Ovary (tissue), 9 donors: ENCODE measurements around the gene MUC6. TPM values are rescaled to one million over a fixed set of nuclear protein-coding genes. Genes with fewer than 3 reads are reported as not detected.

ENCODE experiments used
- DNase-seq, 5 donors: peaks; one replicate each; pipeline ENCODE4 v3.0.0-alpha.2; 2019 to 2020
- H3K27ac ChIP-seq, 2 donors: fragments of 200-600 bp; one replicate each; pipeline versions ENCODE4 v1.5.1 to v1.8.0; 2019 to 2022
- H3K27me3 ChIP-seq: fragments of 200-600 bp; one replicate; pipeline ENCODE4 v1.8.0; 2022
- H3K36me3 ChIP-seq: fragments of 200-600 bp; sonication (generic); one replicate; pipeline ENCODE4 v1.5.1; 2019
- H3K4me1 ChIP-seq: one replicate; pipeline ENCODE4 v1.8.1; 2013; ENCODE audit warnings: mild to moderate bottlenecking, moderate library complexity; ENCODE audit not compliant: insufficient read depth
- H3K4me3 ChIP-seq: fragments of 200-600 bp; sonication (generic); one replicate; pipeline ENCODE4 v1.5.1; 2017
- H3K9me3 ChIP-seq, 2 donors: fragments of 200-600 bp in 1 of 2; sonication (generic) in 1 of 2; one replicate each; pipeline versions ENCODE4 v1.5.1 to v1.8.1; 2013 to 2019; ENCODE audit warnings: mild to moderate bottlenecking in 1 of 2, moderate library complexity in 1 of 2
- EP300 ChIP-seq: sonication (generic); formaldehyde crosslinking; IDR thresholded peaks from one replicate; pipeline ENCODE4 v1.6.1; 2017; ENCODE audit warnings: antibody characterized with exemption
- POLR2A ChIP-seq: fragments of 450-650 bp; IDR thresholded peaks from one replicate; pipeline ENCODE4 v1.6.1; 2017; ENCODE audit warnings: antibody characterized with exemption, mild to moderate bottlenecking, moderate library complexity
- whole genome bisulfite sequencing, 3 donors: extraction: QIAGEN DNeasy Blood & Tissue Kit in 1 of 3; methylation state at CpG; one replicate each; pipeline versions ENCODE4 v1.1.5 to v1.1.7; 2013 to 2017; 5-methylcytosine and 5-hydroxymethylcytosine counted together
- intact Hi-C, 4 donors: fragments of 100-400 bp; cut with DNase I; formaldehyde crosslinking; loops; one replicate each; pipeline versions ENCODE4 v1.11.0 to v1.15.1; 2022 to 2023
- polyA plus RNA-seq, 2 donors: library from polyadenylated mRNA; stranded (reverse); fragments of 200-250 nt in 1 of 2; fragments of 350-450 nt in 1 of 2; fragmentation: Illumina TruSeq in 1 of 2; extraction: RNeasy Lipid Tissue Mini Kit (QIAGEN cat#74804) in 1 of 2; gene quantifications; one replicate each; pipeline ENCODE4 v1.2.3, GENCODE V29; 2013 to 2014
- total RNA-seq, 7 donors: library from RNA; depleted of rRNA in 2 of 7; stranded (reverse); fragments of >200 nt in 2 of 7; fragmentation: NEBNext Ultra II Directional in 3 of 7; extraction: Animal tissue kit (Norgen Biotek cat#: 25700) in 3 of 7; gene quantifications; one replicate each; pipeline versions ENCODE4 v1.1.0 to v1.2.4, GENCODE V29; 2016 to 2023
- TF ChIP-seq, protein P1 (sequence below), 3 donors: fragments of 450-650 bp in 2 of 3; fragments of 200-600 bp in 1 of 3; IDR thresholded peaks; one replicate each; pipeline versions ENCODE4 v1.5.1 to v1.8.0; 2016 to 2022; ENCODE audit warnings: antibody characterized with exemption in 3 of 3, mild to moderate bottlenecking in 1 of 3
- donor health status: DM: no; HTN: no; CAD: no; lungs with moderate emphysema.
- donor health status: DM: no; HTN: no; CAD: no.
- donor health status: Bipolar disorder and iron deficiency.
- donor health status: DM: yes; HTN: yes; CAD: no.
- donor health status: DM: no; HTN: no; CAD: no.
- donor health status: DM: yes; HTN: yes; CAD: no.

Gene MUC6
- total and polyA plus RNA-seq, 9 donors: 0.02 to 7.2 (median 0.31) TPM; not detected in 1

DNA sequence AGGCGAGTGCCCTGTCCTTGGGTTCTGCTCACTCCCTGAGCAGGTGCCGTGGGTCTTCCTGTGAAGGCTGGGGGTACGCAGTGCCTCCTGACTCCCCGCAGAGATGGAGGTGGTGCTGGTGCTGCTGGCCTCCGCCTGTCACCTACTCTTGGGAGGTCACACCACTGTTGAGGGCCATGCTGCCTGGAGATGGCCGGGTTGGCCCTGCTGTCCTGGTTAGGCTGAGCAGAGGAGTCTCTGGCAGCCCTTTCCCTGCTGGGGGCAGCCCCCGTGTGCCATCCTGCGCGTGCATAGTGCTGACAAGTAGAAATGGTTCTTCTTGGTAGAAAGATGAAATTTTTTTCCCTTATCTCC lies 49.6 kb downstream of the MUC6 start:
- Histone ChIP-seq H3K27ac (no peak overlapping the region), H3K4me3 (no peak overlapping the region), H3K4me1 (no peaks in the 10 kb centered on the region), H3K27me3 (no peaks in the 10 kb centered on the region), H3K9me3 (no peaks in the 10 kb centered on the region), H3K36me3 (no peaks in the 10 kb centered on the region)
- DNase-seq: no peak
- 93 to 94% (median 94%) methylated on average over 9 of the region's 9 CpGs for whole genome bisulfite sequencing, 3 donors
- TF ChIP-seq POLR2A: no peak
- TF ChIP-seq, protein P1, sequence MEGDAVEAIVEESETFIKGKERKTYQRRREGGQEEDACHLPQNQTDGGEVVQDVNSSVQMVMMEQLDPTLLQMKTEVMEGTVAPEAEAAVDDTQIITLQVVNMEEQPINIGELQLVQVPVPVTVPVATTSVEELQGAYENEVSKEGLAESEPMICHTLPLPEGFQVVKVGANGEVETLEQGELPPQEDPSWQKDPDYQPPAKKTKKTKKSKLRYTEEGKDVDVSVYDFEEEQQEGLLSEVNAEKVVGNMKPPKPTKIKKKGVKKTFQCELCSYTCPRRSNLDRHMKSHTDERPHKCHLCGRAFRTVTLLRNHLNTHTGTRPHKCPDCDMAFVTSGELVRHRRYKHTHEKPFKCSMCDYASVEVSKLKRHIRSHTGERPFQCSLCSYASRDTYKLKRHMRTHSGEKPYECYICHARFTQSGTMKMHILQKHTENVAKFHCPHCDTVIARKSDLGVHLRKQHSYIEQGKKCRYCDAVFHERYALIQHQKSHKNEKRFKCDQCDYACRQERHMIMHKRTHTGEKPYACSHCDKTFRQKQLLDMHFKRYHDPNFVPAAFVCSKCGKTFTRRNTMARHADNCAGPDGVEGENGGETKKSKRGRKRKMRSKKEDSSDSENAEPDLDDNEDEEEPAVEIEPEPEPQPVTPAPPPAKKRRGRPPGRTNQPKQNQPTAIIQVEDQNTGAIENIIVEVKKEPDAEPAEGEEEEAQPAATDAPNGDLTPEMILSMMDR (IDR thresholded peaks at IDR 0.05): no peak
- TF ChIP-seq EP300: no peak
- intact Hi-C loops: no loop called here

- no peaks in the 10 kb centered on the region for H3K36me3 ChIP-seq
- H3K27me3 ChIP-seq: no peaks in the 10 kb centered on the region
- no peak overlapping the region for H3K4me3 ChIP-seq
- H3K4me1 ChIP-seq: no peaks in the 10 kb centered on the region
- H3K27ac ChIP-seq: no peak overlapping the region
- 87 to 91% (median 88%) methylated on average over 28 of the region's 28 CpGs for WGBS, 3 donors
- TF ChIP-seq, protein P1 (IDR thresholded peaks at IDR 0.05): no peak
- TF ChIP-seq POLR2A (no peak), EP300 (no peak)
- DNase-seq: no peak
- intact Hi-C loops: no loop called here
- no peaks in the 10 kb centered on the region for H3K9me3 ChIP-seq
Observed at GRCh38 chr11:986270-986951, 50.1 kb downstream of the MUC6 start.

GRCh38 chr11:985848-986247 lies 50.7 kb downstream of the MUC6 start:
- Histone ChIP-seq H3K4me1 (no peaks in the 10 kb centered on the region), H3K27me3 (no peaks in the 10 kb centered on the region), H3K4me3 (no peak overlapping the region), H3K9me3 (no peaks in the 10 kb centered on the region), H3K27ac (no peak overlapping the region), H3K36me3 (no peaks in the 10 kb centered on the region)
- no peak for DNase-seq
- intact Hi-C loops: no loop called here
- TF ChIP-seq EP300 (no peak), POLR2A (no peak)
- TF ChIP-seq, protein P1 (IDR thresholded peaks at IDR 0.05): no peak
- 93 to 96% (median 93%) methylated on average over 20 of the region's 20 CpGs for WGBS, 3 donors

- no peaks in the 10 kb centered on the region for H3K36me3 ChIP-seq
- no peaks in the 10 kb centered on the region for H3K4me1 ChIP-seq
- WGBS, 3 donors: 86 to 90% (median 88%) methylated on average over 21 of the region's 21 CpGs
- H3K4me3 ChIP-seq: no peak overlapping the region
- no peak for DNase-seq
- no peaks in the 10 kb centered on the region for H3K9me3 ChIP-seq
- intact Hi-C loops: no loop called here
- H3K27me3 ChIP-seq: no peaks in the 10 kb centered on the region
- TF ChIP-seq POLR2A: no peak
- TF ChIP-seq EP300: no peak
- TF ChIP-seq, protein P1 (IDR thresholded peaks at IDR 0.05): no peak
- H3K27ac ChIP-seq: no peak overlapping the region
Observed at GRCh38 chr11:985406-985805, 51.1 kb downstream of the MUC6 start.
